GM13977 (cell line): ENCODE results near the gene KCNJ1.

Experiments used
- DNase-seq: peaks from one replicate; pipeline ENCODE4 v3.0.0; 2012; ENCODE audit warnings: low spot score
- CTCF ChIP-seq: IDR thresholded peaks from 2 replicates; pipeline ENCODE4 v1.5.1; 2012; ENCODE audit warnings: mild to moderate bottlenecking, control low read depth; ENCODE audit not compliant: insufficient read depth; ENCODE audit errors: extremely low read depth, missing control alignments
- in situ Hi-C: fragments of 300-500 bp; cut with MboI; formaldehyde crosslinking; loops from one replicate; pipeline ENCODE4 v1.12.0; 2022; ENCODE audit warnings: low sequenced_read_pairs, low pct_unique_long_range_greater_than_20kb, mixed read lengths, inconsistent platforms; ENCODE audit not compliant: unreplicated experiment

The KCNJ1 gene

GRCh38 chr11:128877726-128878125 is 10.6 kb upstream of the KCNJ1 start:
- in situ Hi-C loops: no loop called here
- TF ChIP-seq CTCF: no peak

GRCh38 chr11:128876133-128876650 is 9.1 kb upstream of the KCNJ1 start:
- no peak for TF ChIP-seq CTCF
- no peak for DNase-seq
- in situ Hi-C loops: no loop called here

More at GRCh38 chr11:128877726-128878125, 10.6 kb upstream of the KCNJ1 start:
- no peak for DNase-seq

- TF ChIP-seq CTCF: no peak
- in situ Hi-C loops: no loop called here
- no peak for DNase-seq
Measured at GRCh38 chr11:128874427-128874826, 7.3 kb upstream of the KCNJ1 start.

GRCh38 chr11:128872594-128872993 is 5.5 kb upstream of the KCNJ1 start:
- no peak for TF ChIP-seq CTCF
- DNase-seq: no peak
- in situ Hi-C loops: no loop called here

GRCh38 chr11:128872094-128872493 is 5.0 kb upstream of the KCNJ1 start:
- no peak for TF ChIP-seq CTCF
- DNase-seq: no peak
- in situ Hi-C loops: no loop called here

- DNase-seq: no peak
- no peak for TF ChIP-seq CTCF
- in situ Hi-C loops: no loop called here
Measured at GRCh38 chr11:128871168-128871610, 4.1 kb upstream of the KCNJ1 start.
